Smooth muscle cell (in vitro differentiated cells): ENCODE results near the gene ZC3H6. TPM values are rescaled to one million over a fixed set of nuclear protein-coding genes. Genes with fewer than 3 reads are reported as not detected.

Experiments
- DNase-seq: peaks from one replicate; lab custom pipeline; 2025; ENCODE audit not compliant: unreplicated experiment; lab: John Stamatoyannopoulos, UW
- H2AFZ ChIP-seq: fragments of 200-600 bp; sonication (generic); 2 replicates; pipeline ENCODE4 v1.6.0; 2016; ENCODE audit warnings: antibody characterized with exemption, low read depth, mild to moderate bottlenecking
- H3F3A ChIP-seq: fragments of 200-600 bp; sonication (generic); 2 replicates; pipeline ENCODE4 v1.6.0; 2017; ENCODE audit warnings: antibody characterized with exemption, low read depth
- H3K27ac ChIP-seq: fragments of 200-600 bp; sonication (generic); 2 replicates; pipeline ENCODE4 v1.5.1; 2016; ENCODE audit warnings: low read depth, mild to moderate bottlenecking
- H3K27me3 ChIP-seq: fragments of 200-600 bp; sonication (generic); 2 replicates; pipeline ENCODE4 v1.6.1; 2016; ENCODE audit warnings: low read depth, mild to moderate bottlenecking
- H3K36me3 ChIP-seq: fragments of 200-600 bp; sonication (generic); 2 replicates; pipeline ENCODE4 v1.5.1; 2016; ENCODE audit warnings: low read depth
- H3K4me1 ChIP-seq: fragments of 200-600 bp; sonication (generic); 2 replicates; pipeline ENCODE4 v1.5.1; 2016; ENCODE audit warnings: low read depth
- H3K4me2 ChIP-seq: fragments of 200-600 bp; sonication (generic); 2 replicates; pipeline ENCODE4 v1.6.0; 2016; ENCODE audit warnings: mild to moderate bottlenecking
- H3K4me3 ChIP-seq: fragments of 200-600 bp; sonication (generic); 2 replicates; pipeline ENCODE4 v1.5.1; 2016; ENCODE audit warnings: mild to moderate bottlenecking
- H3K79me2 ChIP-seq: fragments of 200-600 bp; sonication (generic); 2 replicates; pipeline ENCODE4 v1.6.0; 2016; ENCODE audit warnings: low read depth, mild to moderate bottlenecking
- H3K9ac ChIP-seq: fragments of 200-600 bp; sonication (generic); 2 replicates; pipeline ENCODE4 v1.6.0; 2016; ENCODE audit warnings: low read depth
- H3K9me3 ChIP-seq: fragments of 200-600 bp; sonication (generic); replicated peaks from 2 replicates; pipeline ENCODE4 v1.5.1; 2016; ENCODE audit warnings: low read depth
- H4K20me1 ChIP-seq: fragments of 200-600 bp; sonication (generic); 2 replicates; pipeline ENCODE4 v1.6.0; 2016; ENCODE audit warnings: low read depth
- CTCF ChIP-seq: fragments of 200-600 bp; sonication (generic); IDR thresholded peaks from 2 replicates; pipeline ENCODE4 v1.5.1; 2017; ENCODE audit warnings: borderline replicate concordance, mild to moderate bottlenecking, antibody characterized with exemption; ENCODE audit not compliant: insufficient read depth, poor library complexity, severe bottlenecking
- WGBS: methylation state at CpG from one replicate; pipeline ENCODE4 v1.1.7; 2016; ENCODE audit warnings: low lambda C conversion rate; 5-methylcytosine and 5-hydroxymethylcytosine counted together
- polyA plus RNA-seq: library from polyadenylated mRNA; unstranded; fragments of >200 nt; fragmentation: Nextera tagmentation; extraction: Ambion mirVana; gene quantifications from 2 replicates; pipeline ENCODE4 v1.2.1, GENCODE V29; 2016
- total RNA-seq: library from RNA; depleted of rRNA; stranded (reverse); fragments of >200 nt; gene quantifications from 2 replicates; pipeline ENCODE4 v1.2.3, GENCODE V29; 2014

ZC3H6 gene
- total and polyA plus RNA-seq, 2 experiments from 2014 or later: 1.9 to 8.4 TPM

DNA sequence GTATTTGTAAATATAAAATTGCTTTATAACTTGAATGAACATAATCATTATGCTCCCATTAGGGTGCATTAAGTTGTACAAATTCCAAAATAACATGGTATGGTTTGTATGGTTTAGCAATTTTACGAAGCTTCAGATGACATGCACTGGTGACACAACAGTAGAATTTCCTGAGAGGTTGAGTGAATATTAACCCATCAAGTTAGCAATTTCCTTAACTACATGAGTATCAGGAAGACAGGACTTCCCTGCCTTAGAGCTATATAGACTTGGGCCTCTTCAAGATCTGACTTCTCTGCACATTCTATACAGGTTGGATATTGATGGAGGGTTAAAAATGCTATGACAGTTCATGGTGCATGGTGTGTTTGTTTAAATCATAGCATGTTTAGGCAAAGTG, 60.2 kb downstream of the ZC3H6 start:
- no peak for TF ChIP-seq CTCF
- no peak overlapping the region for H3K27ac ChIP-seq
- 97% methylated on average over 1 of the region's 1 CpG for WGBS

GRCh38 chr2:112339986-112340385, 64.6 kb downstream of the ZC3H6 start:
- H4K20me1 ChIP-seq: no peaks in the 10 kb centered on the region
- H2AFZ ChIP-seq: no peak overlapping the region
- no peaks in the 10 kb centered on the region for H3K9me3 ChIP-seq
- no peaks in the 10 kb centered on the region for H3K27me3 ChIP-seq
- no peaks in the 10 kb centered on the region for H3K79me2 ChIP-seq
- no peak overlapping the region for H3K4me3 ChIP-seq
- DNase-seq: no peak
- peak overlapping the region; percentile 47 for H3K27ac ChIP-seq
- no peaks in the 10 kb centered on the region for H3F3A ChIP-seq
- no peaks in the 10 kb centered on the region for H3K4me1 ChIP-seq
- TF ChIP-seq CTCF: no peak
- 67% methylated on average over 2 of the region's 2 CpGs for WGBS
- H3K4me2 ChIP-seq: peak overlapping the region; percentile 46
- H3K9ac ChIP-seq: no peak overlapping the region
- no peaks in the 10 kb centered on the region for H3K36me3 ChIP-seq

More for the DNA sequence above, 60.2 kb downstream of the ZC3H6 start:
- H3K36me3 ChIP-seq: no peaks in the 10 kb centered on the region
- no peaks in the 10 kb centered on the region for H3K79me2 ChIP-seq
- H3K4me2 ChIP-seq: no peak overlapping the region
- DNase-seq: no peak
- no peaks in the 10 kb centered on the region for H3F3A ChIP-seq
- no peak overlapping the region for H3K9ac ChIP-seq
- no peaks in the 10 kb centered on the region for H4K20me1 ChIP-seq
- no peak overlapping the region for H3K4me3 ChIP-seq
- no peak overlapping the region for H2AFZ ChIP-seq
- H3K27me3 ChIP-seq: no peaks in the 10 kb centered on the region
- no peaks in the 10 kb centered on the region for H3K4me1 ChIP-seq
- no peaks in the 10 kb centered on the region for H3K9me3 ChIP-seq

DNA sequence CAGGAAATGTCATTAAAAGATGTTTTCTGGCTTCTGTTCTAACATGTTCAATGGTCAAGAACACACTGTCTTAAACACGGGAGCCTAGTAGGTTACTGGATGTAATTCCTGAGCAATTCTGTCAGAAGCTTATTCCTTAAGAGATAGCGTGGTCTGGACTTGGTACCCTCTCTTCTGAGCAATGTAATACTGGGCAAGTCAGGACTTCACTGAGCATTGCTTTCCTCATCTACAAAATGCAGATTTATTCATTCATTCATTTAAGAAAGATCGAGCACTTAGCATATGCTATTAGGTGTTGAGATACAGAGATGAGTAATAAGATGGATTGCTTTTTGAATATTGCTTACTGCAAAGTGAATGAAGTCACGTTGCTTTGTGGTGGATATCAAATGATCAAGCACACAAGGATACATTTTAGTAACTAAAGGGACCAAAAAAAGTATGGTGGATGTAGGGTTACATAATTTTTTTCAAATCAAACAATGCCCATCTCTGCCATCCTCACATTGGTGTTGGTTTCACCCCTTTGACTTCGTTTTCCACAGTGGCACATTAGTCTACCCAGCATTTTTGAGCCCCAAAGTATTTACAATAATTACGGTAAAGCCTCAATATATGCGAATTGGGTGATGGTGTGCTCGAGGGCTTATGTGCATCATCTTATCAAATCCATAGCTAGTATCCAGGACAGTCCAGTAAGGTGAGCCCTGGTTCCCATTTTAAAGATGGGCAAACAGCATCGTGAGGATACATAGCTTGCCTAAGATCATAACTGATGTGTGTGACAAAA, 65.3 kb downstream of the ZC3H6 start:
- Histone ChIP-seq H3K4me2 (peak overlapping the region; percentile 46), H3K27ac (peak overlapping the region; percentile 47)

More for the DNA sequence above, 65.3 kb downstream of the ZC3H6 start:
- H4K20me1 ChIP-seq: no peaks in the 10 kb centered on the region
- WGBS: 74% methylated on average over 9 of the region's 9 CpGs
- DNase-seq: no peak
- no peak overlapping the region for H3K4me3 ChIP-seq
- no peaks in the 10 kb centered on the region for H3K27me3 ChIP-seq
- H3K4me1 ChIP-seq: no peaks in the 10 kb centered on the region
- H3F3A ChIP-seq: no peaks in the 10 kb centered on the region
- no peaks in the 10 kb centered on the region for H3K9me3 ChIP-seq
- no peaks in the 10 kb centered on the region for H3K36me3 ChIP-seq
- no peaks in the 10 kb centered on the region for H3K79me2 ChIP-seq
- H2AFZ ChIP-seq: no peak overlapping the region
- no peak for TF ChIP-seq CTCF
- H3K9ac ChIP-seq: no peak overlapping the region
